Stimulated activated CD4-positive, alpha-beta T cell treated with anti-CD3 and anti-CD28 coated beads, Interleukin-2, amount 100 ng/mL, for 48 hours (primary cell): Measurements from ENCODE around the gene BRINP2.

Experiments used
- DNase-seq, 2 donors: peaks; one replicate each; pipeline ENCODE4 v3.0.0-alpha.2; 2020

Gene BRINP2

DNA sequence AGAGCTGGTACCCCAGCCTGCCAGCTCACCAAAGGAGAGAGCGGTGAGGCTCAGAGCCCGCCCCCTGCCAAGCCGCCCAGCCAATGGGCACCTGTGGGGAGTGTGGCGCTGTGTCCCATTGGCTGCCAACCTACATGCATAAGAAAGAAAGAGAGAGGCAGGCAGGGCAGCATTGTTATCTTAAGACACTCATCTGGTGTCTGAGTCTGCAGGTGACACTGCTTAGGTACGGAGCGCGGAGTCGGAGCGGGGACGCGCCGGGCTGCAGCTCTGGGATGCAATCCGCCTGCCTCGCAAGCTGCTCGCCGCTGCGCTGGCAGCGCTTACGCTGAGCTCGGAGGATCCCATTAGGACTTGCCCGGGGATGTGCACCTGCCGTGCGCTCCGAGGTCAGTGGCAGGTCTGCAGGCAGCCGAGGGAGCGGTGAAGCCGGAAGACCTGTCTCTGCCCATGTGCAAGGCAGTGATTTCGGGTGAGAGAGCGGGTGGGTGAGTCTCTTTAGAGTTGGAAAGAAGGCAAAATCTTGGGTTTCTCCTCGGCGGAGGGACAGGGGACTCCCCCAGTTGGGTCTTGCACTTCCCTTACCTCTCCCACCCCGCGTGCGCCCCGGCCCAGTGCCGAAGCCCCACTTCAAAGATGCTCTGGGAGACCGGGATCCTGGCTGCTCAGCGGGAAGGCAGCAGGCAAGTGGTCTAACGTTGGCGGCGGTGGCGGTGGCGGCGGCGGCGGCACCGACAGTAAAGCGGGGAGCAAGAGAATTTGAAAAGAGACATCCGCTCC, at the start of gene BRINP2:
Gene BRINP2, plus strand, starts transcription at position 203 of the 780 bp plus-strand sequence. CDS start 58,919 bp downstream, outside the sequence.
- no peak for DNase-seq

DNA sequence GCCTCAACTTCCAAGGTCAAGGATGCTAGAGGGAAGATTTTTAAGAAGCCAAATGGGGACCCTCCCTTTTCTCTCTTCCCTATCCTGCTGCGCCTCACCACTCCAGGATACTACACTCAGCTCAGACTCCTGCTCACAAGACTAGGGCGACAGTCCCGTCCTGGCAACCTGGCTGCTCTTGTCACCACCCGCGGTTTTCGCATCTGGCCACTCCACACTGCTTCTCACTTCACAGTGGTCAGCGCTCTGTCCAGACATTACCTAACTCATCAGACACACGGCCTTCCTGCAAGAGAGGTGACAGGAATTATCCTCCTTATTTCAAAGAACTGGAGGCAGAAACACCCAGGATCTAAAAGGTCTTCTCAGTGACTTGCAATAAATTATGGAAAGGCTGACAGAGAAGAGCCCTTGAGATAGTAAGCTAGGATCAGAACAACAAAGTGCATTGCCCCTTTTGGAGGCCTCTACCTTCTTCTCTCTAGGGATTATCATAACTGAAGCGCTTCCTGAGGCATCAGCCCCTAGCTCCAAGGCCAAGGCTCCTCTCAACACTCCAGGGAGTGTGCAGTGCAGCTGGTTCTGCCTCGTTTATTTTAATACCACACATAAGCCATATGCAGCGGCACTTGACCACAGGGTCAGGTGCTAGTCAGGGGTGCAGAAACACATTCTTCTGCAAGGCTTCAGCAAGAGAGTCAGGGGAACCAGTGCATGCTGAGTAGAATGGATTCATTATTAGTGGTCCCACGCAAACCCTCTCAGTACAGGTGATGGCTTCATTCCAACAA, 48.1 kb upstream of the BRINP2 start:
- no peak for DNase-seq

- no peak for DNase-seq
Observed at GRCh38 chr1:177124577-177125278, 46.0 kb upstream of the BRINP2 start.

GRCh38 chr1:177126267-177126666, 44.5 kb upstream of the BRINP2 start:
- DNase-seq, result no peak

- no peak for DNase-seq
Observed at GRCh38 chr1:177128665-177129281, 42.0 kb upstream of the BRINP2 start.

- no peak for DNase-seq
Observed at GRCh38 chr1:177130451-177130945, 40.3 kb upstream of the BRINP2 start.

DNA sequence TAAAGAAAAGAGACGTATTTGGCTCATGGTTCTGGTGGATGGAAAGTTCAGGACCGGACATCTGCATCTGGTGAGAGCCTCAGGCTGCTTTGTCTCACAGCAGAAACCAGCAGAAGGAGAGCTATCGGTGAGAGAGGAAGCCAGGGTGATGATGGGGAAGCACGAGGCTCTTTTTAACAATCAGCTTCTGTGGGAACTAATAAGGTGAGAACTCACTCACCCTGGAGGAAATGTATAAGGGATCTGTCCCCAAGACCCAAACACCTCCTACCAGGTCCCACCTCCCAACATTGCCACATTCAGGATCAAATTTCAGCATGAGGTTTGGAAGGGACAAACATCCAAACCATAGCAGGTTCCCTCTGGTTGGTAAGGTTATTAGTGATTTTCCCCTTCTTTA, 39.0 kb upstream of the BRINP2 start:
- DNase-seq, result no peak

GRCh38 chr1:177132141-177132540, 38.6 kb upstream of the BRINP2 start:
- DNase-seq, result no peak

- DNase-seq, result no peak
Observed at GRCh38 chr1:177133977-177134538, 36.7 kb upstream of the BRINP2 start.

DNA sequence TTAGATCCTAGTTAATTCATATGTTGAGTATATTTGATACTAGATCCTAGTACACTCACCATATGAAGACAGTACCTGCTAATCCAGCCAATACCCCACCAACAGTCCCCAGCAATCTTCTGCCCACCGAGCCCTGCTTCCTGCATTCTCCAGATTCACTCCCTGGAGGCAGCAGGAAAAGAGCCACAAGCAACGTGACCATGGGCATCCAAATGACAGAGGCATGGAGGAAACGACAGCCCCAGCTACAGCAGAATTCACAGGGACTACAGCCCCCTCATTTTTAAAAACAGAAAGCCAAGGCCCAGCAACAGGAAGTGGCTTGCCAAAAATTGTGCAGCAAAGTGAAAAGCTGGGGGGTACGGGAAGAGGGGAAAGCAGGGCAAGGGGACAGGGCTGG, 35.5 kb upstream of the BRINP2 start:
- DNase-seq, result no peak

- no peak for DNase-seq
Observed at GRCh38 chr1:177137814-177138213, 32.9 kb upstream of the BRINP2 start.

- no peak for DNase-seq
Observed at GRCh38 chr1:177138347-177138746, 32.4 kb upstream of the BRINP2 start.

DNA sequence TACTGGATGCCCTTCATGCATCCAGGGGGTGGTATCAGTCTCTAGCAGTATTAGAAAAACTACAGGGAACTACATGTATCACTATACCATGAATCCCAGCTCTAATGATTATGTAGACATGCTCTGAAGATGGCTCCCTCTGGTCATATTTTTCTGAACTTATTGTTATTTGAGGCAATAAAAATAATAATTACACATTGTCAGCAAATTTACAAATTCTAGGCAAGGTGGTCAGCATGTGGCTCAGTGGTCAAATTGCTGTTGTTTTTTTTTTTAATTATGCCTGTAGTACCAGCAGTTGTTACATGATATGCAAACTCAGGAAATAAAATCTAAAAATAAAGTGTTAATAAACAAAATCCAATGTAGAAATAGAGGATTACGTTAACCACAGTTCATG, 28.7 kb upstream of the BRINP2 start:
- DNase-seq, result no peak

DNA sequence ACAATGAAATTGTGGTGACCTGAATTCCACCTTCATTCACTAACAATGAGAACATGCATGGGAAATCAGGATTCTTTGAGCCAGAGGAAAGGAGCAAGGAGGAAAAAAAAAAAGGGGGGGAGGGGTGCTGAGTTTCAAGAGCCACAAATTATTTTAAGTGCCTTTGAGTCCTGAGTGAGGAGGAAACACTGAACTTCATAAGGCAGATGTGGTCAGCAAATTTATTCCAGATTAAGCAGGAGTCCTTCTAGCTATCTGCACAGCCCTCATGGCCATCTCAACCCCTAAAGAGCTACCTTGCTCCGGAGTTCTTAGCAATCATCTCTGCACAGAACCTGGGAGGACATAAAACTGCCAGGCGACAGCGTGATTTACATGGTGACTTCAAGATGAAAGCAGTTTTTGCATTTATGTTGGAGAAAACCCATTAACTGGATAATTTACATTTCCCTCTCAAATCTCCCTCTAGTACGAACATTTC, 27.9 kb upstream of the BRINP2 start:
- DNase-seq, result no peak

- no peak for DNase-seq
Observed at GRCh38 chr1:177145106-177146070, 25.4 kb upstream of the BRINP2 start.

GRCh38 chr1:177146499-177146898, 24.3 kb upstream of the BRINP2 start:
- DNase-seq, result no peak

DNA sequence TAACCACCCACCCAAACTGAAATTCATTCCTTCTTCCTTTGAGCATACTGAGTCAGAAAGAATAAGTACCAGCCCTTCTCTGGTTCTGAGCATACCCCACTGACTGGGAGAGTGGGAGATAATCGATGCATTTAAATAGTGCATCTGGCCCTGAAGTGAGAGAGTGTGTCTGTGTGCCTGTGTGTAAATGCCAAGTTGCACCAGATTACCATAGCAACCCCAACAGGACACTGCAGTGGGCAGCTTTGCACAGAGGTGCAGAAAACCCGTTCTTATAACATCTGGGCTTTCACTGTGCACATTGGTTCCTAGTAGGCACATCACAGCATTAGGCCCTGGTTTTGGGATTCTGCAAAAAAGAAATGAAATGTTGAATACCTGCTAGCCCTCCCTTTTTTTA, 8.5 kb upstream of the BRINP2 start:
- no peak for DNase-seq

- DNase-seq, result no peak
Observed at GRCh38 chr1:177163844-177164379, 6.8 kb upstream of the BRINP2 start.

DNA sequence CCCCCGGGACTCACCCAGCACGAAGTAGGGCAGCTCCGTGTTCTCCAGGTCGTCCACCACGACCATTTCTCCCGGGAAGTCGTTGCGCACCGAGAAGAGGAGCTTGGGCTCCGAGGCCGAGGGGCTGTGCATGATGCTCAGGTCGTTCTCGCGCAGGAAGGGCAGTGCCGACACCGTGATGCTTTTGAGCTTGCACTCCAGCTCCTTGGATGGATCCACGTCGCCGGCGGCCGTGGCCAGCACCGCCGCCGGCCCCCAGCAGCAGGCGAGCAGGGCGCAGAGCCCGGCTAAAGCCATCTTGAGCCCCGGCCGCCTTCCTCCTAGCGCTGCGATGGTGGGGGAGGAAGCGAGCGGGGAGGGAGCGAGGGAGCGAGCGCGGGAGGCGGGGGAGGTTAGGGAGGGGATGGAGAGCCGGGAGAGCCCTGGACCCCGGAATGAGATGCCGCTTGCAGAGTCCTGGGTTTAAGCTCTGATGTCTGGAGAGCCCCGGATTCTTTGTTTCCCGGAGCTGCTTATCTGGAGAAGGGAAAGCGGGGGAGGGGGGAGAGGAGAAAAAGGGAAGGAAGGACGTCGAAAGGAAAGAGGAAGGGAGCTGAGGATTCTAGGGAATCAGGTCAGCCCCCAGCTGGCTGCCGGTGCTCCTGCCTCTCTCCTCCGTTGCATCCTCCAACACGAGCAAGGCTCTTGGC, 6.2 kb upstream of the BRINP2 start, which contains the start of gene ASTN1:
Gene ASTN1, minus strand, starts transcription at position 333 of the 689 bp plus-strand sequence. Its CDS starts 36 bp downstream, at position 297.
- no peak for DNase-seq

GRCh38 chr1:177165069-177165439, 5.7 kb upstream of the BRINP2 start:
- DNase-seq, result no peak
